Sigmoid colon (tissue), 7 donors: ENCODE measurements around the gene ADGRG6. TPM values are rescaled to one million over a fixed set of nuclear protein-coding genes. Genes with fewer than 3 reads are reported as not detected.

ENCODE experiments used
- DNase-seq: peaks from one replicate; pipeline ENCODE4 v3.0.0-alpha.2; 2019
- H3K27ac ChIP-seq, 4 donors: fragments of 200-600 bp; sonication (generic); one replicate each; pipeline ENCODE4 v1.5.1; 2016 to 2019; ENCODE audit warnings: mild to moderate bottlenecking in 1 of 4
- H3K27me3 ChIP-seq, 3 donors: fragments of 200-600 bp; sonication (generic); one replicate each; pipeline ENCODE4 v1.5.1; 2019; ENCODE audit warnings: mild to moderate bottlenecking in 1 of 3
- H3K36me3 ChIP-seq, 4 donors: fragments of 200-600 bp; sonication (generic); one replicate each; pipeline ENCODE4 v1.5.1; 2016 to 2019
- H3K4me1 ChIP-seq, 4 donors: fragments of 200-600 bp; sonication (generic); one replicate each; pipeline ENCODE4 v1.5.1; 2017 to 2019
- H3K4me3 ChIP-seq, 4 donors: fragments of 200-600 bp; sonication (generic); one replicate each; pipeline ENCODE4 v1.5.1; 2017 to 2019; ENCODE audit warnings: mild to moderate bottlenecking in 2 of 4, moderate library complexity in 1 of 4
- H3K9me3 ChIP-seq, 4 donors: fragments of 200-600 bp in 3 of 4; sonication (generic) in 3 of 4; one replicate each; pipeline versions ENCODE4 v1.5.1 to v1.6.1; 2013 to 2019
- CTCF ChIP-seq, 4 experiments: fragments of 450-650 bp in 3 of 4; fragments of 200-600 bp in 1 of 4; IDR thresholded peaks; one replicate each; pipeline ENCODE4 v1.5.1; 2016 to 2019; ENCODE audit warnings: antibody characterized with exemption in 4 of 4, mild to moderate bottlenecking in 3 of 4, moderate library complexity in 2 of 4
- EP300 ChIP-seq, 4 donors: sonication (generic); formaldehyde crosslinking; IDR thresholded peaks; one replicate each; pipeline ENCODE4 v1.6.1; 2017; ENCODE audit warnings: antibody characterized with exemption in 4 of 4
- POLR2A ChIP-seq, 2 donors: fragments of 450-650 bp; IDR thresholded peaks; one replicate each; pipeline ENCODE4 v1.6.1; 2016; ENCODE audit warnings: antibody characterized with exemption in 2 of 2, mild to moderate bottlenecking in 2 of 2, moderate library complexity in 2 of 2
- POLR2AphosphoS5 ChIP-seq, 4 donors: sonication (generic); formaldehyde crosslinking; IDR thresholded peaks; one replicate each; pipeline ENCODE4 v1.6.1; 2017; ENCODE audit warnings: antibody characterized with exemption in 4 of 4
- WGBS, 2 donors: extraction: QIAGEN DNeasy Blood & Tissue Kit; methylation state at CpG; one replicate each; pipeline ENCODE4 v1.1.7; 2013; 5-methylcytosine and 5-hydroxymethylcytosine counted together
- intact Hi-C: fragments of 100-400 bp; cut with DNase I; formaldehyde crosslinking; loops from one replicate; pipeline ENCODE4 v1.15.1; 2023
- polyA plus RNA-seq, 3 donors: library from polyadenylated mRNA; stranded (reverse); fragments of 200-250 nt; gene quantifications; one replicate each; pipeline ENCODE4 v1.2.3, GENCODE V29; 2013
- total RNA-seq, 4 donors: library from RNA; depleted of rRNA; stranded (reverse); fragments of >200 nt; gene quantifications; one replicate each; pipeline ENCODE4 v1.1.0, GENCODE V29; 2016
- donor health status: healthy with polysubstance abuse.
- donor health status: Bipolar disorder and iron deficiency.
- donor health status: healthy.

ADGRG6 gene
- total and polyA plus RNA-seq, 7 donors: 0.60 to 17.6 (median 12.6) TPM

- intact Hi-C loops: no loop called here
- DNase-seq: no peak
- peak overlapping the region in 3 of 4 donors; percentile 48 to 54 (median 49) for H3K4me3 ChIP-seq
- peaks cover 0 to 14% (median 6%) of the 10 kb centered on the region in 4 donors for H3K4me1 ChIP-seq
- H3K27me3 ChIP-seq: peaks cover 8 to 35% (median 9%) of the 10 kb centered on the region in 3 donors
- H3K36me3 ChIP-seq: no peaks in the 10 kb centered on the region
- TF ChIP-seq EP300 (IDR thresholded peaks at IDR 0.05): no peak
- no peak for TF ChIP-seq POLR2AphosphoS5 (IDR thresholded peaks at IDR 0.05)
- no peak for TF ChIP-seq CTCF (IDR thresholded peaks at IDR 0.05)
- no peak for TF ChIP-seq POLR2A (IDR thresholded peaks at IDR 0.05)
- no peak overlapping the region for H3K27ac ChIP-seq
- WGBS, 2 donors: 93 to 97% methylated on average over 2 of the region's 2 CpGs
- H3K9me3 ChIP-seq: no peaks in the 10 kb centered on the region
These were observed 1.3 kb downstream of the ADGRG6 start for GRCh38 chr6:142303176-142303533.

- intact Hi-C loops: no loop called here
- peaks cover 0 to 14% (median 6%) of the 10 kb centered on the region in 4 donors for H3K4me1 ChIP-seq
- no peak for TF ChIP-seq POLR2A (IDR thresholded peaks at IDR 0.05)
- TF ChIP-seq CTCF (IDR thresholded peaks at IDR 0.05): no peak
- TF ChIP-seq POLR2AphosphoS5 (IDR thresholded peaks at IDR 0.05): no peak
- TF ChIP-seq EP300 (IDR thresholded peaks at IDR 0.05): no peak
- H3K27ac ChIP-seq: no peak overlapping the region
- H3K27me3 ChIP-seq: peaks cover 8 to 35% (median 9%) of the 10 kb centered on the region in 3 donors
- H3K9me3 ChIP-seq: no peaks in the 10 kb centered on the region
- no peak for DNase-seq
- H3K36me3 ChIP-seq: no peaks in the 10 kb centered on the region
- WGBS, 2 donors: 89 to 93% methylated on average over 2 of the region's 2 CpGs
- H3K4me3 ChIP-seq: no peak overlapping the region
These were observed 2.4 kb downstream of the ADGRG6 start for GRCh38 chr6:142304241-142304640.

- intact Hi-C loops: loop anchor here (5.0 kb wide), 1 partner anchor 76 kb away; no protein-coding TSS in a partner anchor
- TF ChIP-seq EP300 (IDR thresholded peaks at IDR 0.05): no peak
- TF ChIP-seq CTCF (IDR thresholded peaks at IDR 0.05): no peak
- TF ChIP-seq POLR2A (IDR thresholded peaks at IDR 0.05): no peak
- TF ChIP-seq POLR2AphosphoS5 (IDR thresholded peaks at IDR 0.05): no peak
These were observed 4.9 kb downstream of the ADGRG6 start for GRCh38 chr6:142306736-142307135.

GRCh38 chr6:142307963-142308748, 6.3 kb downstream of the ADGRG6 start:
- no peak for TF ChIP-seq POLR2A (IDR thresholded peaks at IDR 0.05)
- no peak for TF ChIP-seq POLR2AphosphoS5 (IDR thresholded peaks at IDR 0.05)
- no peak for TF ChIP-seq CTCF (IDR thresholded peaks at IDR 0.05)
- no peak for TF ChIP-seq EP300 (IDR thresholded peaks at IDR 0.05)
- H3K9me3 ChIP-seq: no peaks in the 10 kb centered on the region
- intact Hi-C loops: loop anchor here (5.0 kb wide), 1 partner anchor 74 kb away; no protein-coding TSS in a partner anchor
- WGBS, 2 donors: 86 to 88% methylated on average over 2 of the region's 2 CpGs
- H3K27me3 ChIP-seq: peaks cover 0 to 5% (median 0%) of the 10 kb centered on the region in 3 donors
- DNase-seq: no peak
- H3K4me3 ChIP-seq: no peak overlapping the region
- no peaks in the 10 kb centered on the region for H3K36me3 ChIP-seq
- no peaks in the 10 kb centered on the region for H3K4me1 ChIP-seq
- H3K27ac ChIP-seq: no peak overlapping the region

More at GRCh38 chr6:142306736-142307135, 4.9 kb downstream of the ADGRG6 start:
- H3K27me3 ChIP-seq: peaks cover 3 to 19% (median 4%) of the 10 kb centered on the region in 3 donors
- no peaks in the 10 kb centered on the region for H3K36me3 ChIP-seq
- H3K4me1 ChIP-seq: peaks cover 0 to 7% (median 2%) of the 10 kb centered on the region in 4 donors
- no peak for DNase-seq
- no peak overlapping the region for H3K4me3 ChIP-seq
- no peaks in the 10 kb centered on the region for H3K9me3 ChIP-seq
- WGBS, 2 donors: 97 to 99% methylated on average over 1 of the region's 1 CpG
- no peak overlapping the region for H3K27ac ChIP-seq
